ENCODE measurements around the gene CEMIP2.
"Not testable (repeated sequence)": the region's sequence is repeated elsewhere in the genome, so short reads cannot be mapped to it uniquely, and the experiment has no call there.

Gene CEMIP2

GRCh38 chr9:71692337-71692736 is 76.0 kb downstream of the CEMIP2 start:
- DNase-seq (ENCODE audit: insufficient read length, low spot score): no peak
- FAIRE-seq: no peak
- no peak for TF ChIP-seq POLR2A (IDR thresholded peaks at IDR 0.05; ENCODE audit: low read depth, low read length)

- DNase-seq (ENCODE audit: insufficient read length, low spot score); FAIRE-seq: not testable (repeated sequence)
Measured at GRCh38 chr9:71691576-71691975, 76.7 kb downstream of the CEMIP2 start.

- FAIRE-seq (no peak), DNase-seq (ENCODE audit: insufficient read length, low spot score) (no peak)
- TF ChIP-seq POLR2A (IDR thresholded peaks at IDR 0.05; ENCODE audit: low read depth, low read length): no peak
Measured at GRCh38 chr9:71690689-71691435, 77.5 kb downstream of the CEMIP2 start.

GRCh38 chr9:71690063-71690688 is 78.1 kb downstream of the CEMIP2 start:
- no peak for FAIRE-seq
- TF ChIP-seq POLR2A (IDR thresholded peaks at IDR 0.05; ENCODE audit: low read depth, low read length): no peak
- DNase-seq (ENCODE audit: insufficient read length, low spot score): no peak

GRCh38 chr9:71687676-71688075 is 80.6 kb downstream of the CEMIP2 start:
- FAIRE-seq: no peak
- TF ChIP-seq POLR2A (IDR thresholded peaks at IDR 0.05; ENCODE audit: low read depth, low read length): no peak
- no peak for DNase-seq (ENCODE audit: insufficient read length, low spot score)

GRCh38 chr9:71685988-71686387 is 82.3 kb downstream of the CEMIP2 start:
- DNase-seq (ENCODE audit: insufficient read length, low spot score): no peak
- no peak for TF ChIP-seq POLR2A (IDR thresholded peaks at IDR 0.05; ENCODE audit: low read depth, low read length)
- no peak for FAIRE-seq

GRCh38 chr9:71685394-71685793 is 82.9 kb downstream of the CEMIP2 start:
- DNase-seq (ENCODE audit: insufficient read length, low spot score) (no peak), FAIRE-seq (no peak)
- no peak for TF ChIP-seq POLR2A (IDR thresholded peaks at IDR 0.05; ENCODE audit: low read depth, low read length)

GRCh38 chr9:71684566-71684965 is 83.7 kb downstream of the CEMIP2 start:
- DNase-seq (ENCODE audit: insufficient read length, low spot score): no peak
- no peak for TF ChIP-seq POLR2A (IDR thresholded peaks at IDR 0.05; ENCODE audit: low read depth, low read length)
- no peak for FAIRE-seq

- no peak for TF ChIP-seq POLR2A (IDR thresholded peaks at IDR 0.05; ENCODE audit: low read depth, low read length)
- FAIRE-seq: peak; percentile 85
- peak; percentile 14 for DNase-seq (ENCODE audit: insufficient read length, low spot score)
Measured at GRCh38 chr9:71683598-71684235, 84.6 kb downstream of the CEMIP2 start.

GRCh38 chr9:71681708-71682272 is 86.5 kb downstream of the CEMIP2 start:
- no peak for TF ChIP-seq POLR2A (IDR thresholded peaks at IDR 0.05; ENCODE audit: low read depth, low read length)
- FAIRE-seq (peak; percentile 93), DNase-seq (ENCODE audit: insufficient read length, low spot score) (peak; percentile 23)

- TF ChIP-seq POLR2A (IDR thresholded peaks at IDR 0.05; ENCODE audit: low read depth, low read length): no peak
- FAIRE-seq (no peak), DNase-seq (ENCODE audit: insufficient read length, low spot score) (no peak)
Measured at GRCh38 chr9:71681104-71681707, 87.1 kb downstream of the CEMIP2 start.

- peak; percentile 19 for DNase-seq (ENCODE audit: insufficient read length, low spot score)
- FAIRE-seq: peak; percentile 75
- no peak for TF ChIP-seq POLR2A (IDR thresholded peaks at IDR 0.05; ENCODE audit: low read depth, low read length)
Measured at GRCh38 chr9:71680189-71680980, 87.9 kb downstream of the CEMIP2 start.

- no peak for TF ChIP-seq POLR2A (IDR thresholded peaks at IDR 0.05; ENCODE audit: low read depth, low read length)
- peak; percentile 23 for FAIRE-seq
- DNase-seq (ENCODE audit: insufficient read length, low spot score): no peak
Measured at GRCh38 chr9:71678999-71679398, 89.3 kb downstream of the CEMIP2 start.

All from H54 (cell line).